Measurements from ENCODE around the gene MRPL24. TPM values are rescaled to one million over a fixed set of nuclear protein-coding genes. Genes with fewer than 3 reads are reported as not detected.

Gene MRPL24
- total RNA-seq, 4 donors from 2014 or later: 22.9 to 55.6 (median 35.9) TPM

- no peak overlapping the region for H3K27ac ChIP-seq
- H3K9me3 ChIP-seq: no peaks in the 10 kb centered on the region
- 90 to 91% methylated on average over 4 of the region's 4 CpGs for WGBS, 2 donors
- H3K4me3 ChIP-seq (replicated peaks in 1 of 3): no peak overlapping the region
- TF ChIP-seq CTCF (IDR thresholded peaks at IDR 0.05) (no peak), POLR2A (IDR thresholded peaks at IDR 0.05) (no peak)
- intact Hi-C loops (cut with DNase I): no loop called here
- no peak for DNase-seq
- peaks cover 14 to 17% of the 10 kb centered on the region in 2 donors for H3K4me1 ChIP-seq
- H3K27me3 ChIP-seq: no peaks in the 10 kb centered on the region
- peaks cover 23 to 28% of the 10 kb centered on the region in 2 donors for H3K36me3 ChIP-seq
These were observed 19.4 kb downstream of the MRPL24 start for GRCh38 chr1:156721535-156721934.

- H3K4me1 ChIP-seq: peaks cover 10 to 13% of the 10 kb centered on the region in 2 donors
- no peak overlapping the region for H3K4me3 ChIP-seq (replicated peaks in 1 of 3)
- WGBS, 2 donors: 57 to 79% methylated on average over 2 of the region's 2 CpGs
- no peak for DNase-seq
- H3K36me3 ChIP-seq: peaks cover 23 to 28% of the 10 kb centered on the region in 2 donors
- TF ChIP-seq CTCF (IDR thresholded peaks at IDR 0.05) (no peak), POLR2A (IDR thresholded peaks at IDR 0.05) (no peak)
- intact Hi-C loops (cut with DNase I): no loop called here
- no peaks in the 10 kb centered on the region for H3K9me3 ChIP-seq
- H3K27ac ChIP-seq: no peak overlapping the region
- no peaks in the 10 kb centered on the region for H3K27me3 ChIP-seq
These were observed 19.8 kb downstream of the MRPL24 start for GRCh38 chr1:156721131-156721530.

GRCh38 chr1:156717351-156717750 lies 23.5 kb downstream of the MRPL24 start:
- no peaks in the 10 kb centered on the region for H3K4me1 ChIP-seq
- WGBS, 2 donors: 94 to 95% methylated on average over 4 of the region's 4 CpGs

GRCh38 chr1:156714830-156715229 lies 26.1 kb downstream of the MRPL24 start:
- Histone ChIP-seq H3K36me3 (no peaks in the 10 kb centered on the region), H3K27me3 (no peaks in the 10 kb centered on the region), H3K4me3 (replicated peaks in 1 of 3) (no peak overlapping the region), H3K9me3 (no peaks in the 10 kb centered on the region), H3K27ac (no peak overlapping the region), H3K4me1 (peaks cover 3 to 4% of the 10 kb centered on the region in 2 donors)
- TF ChIP-seq CTCF (IDR thresholded peaks at IDR 0.05) (no peak), POLR2A (IDR thresholded peaks at IDR 0.05) (no peak)
- WGBS, 2 donors: 82 to 86% methylated on average over 3 of the region's 3 CpGs
- intact Hi-C loops (cut with DNase I): no loop called here
- DNase-seq: no peak

More at GRCh38 chr1:156717351-156717750, 23.5 kb downstream of the MRPL24 start:
- intact Hi-C loops (cut with DNase I): no loop called here
- no peak overlapping the region for H3K27ac ChIP-seq
- peaks cover 3 to 6% of the 10 kb centered on the region in 2 donors for H3K36me3 ChIP-seq
- DNase-seq: no peak
- H3K4me3 ChIP-seq (replicated peaks in 1 of 3): no peak overlapping the region
- H3K27me3 ChIP-seq: no peaks in the 10 kb centered on the region
- H3K9me3 ChIP-seq: no peaks in the 10 kb centered on the region
- TF ChIP-seq POLR2A (IDR thresholded peaks at IDR 0.05) (no peak), CTCF (IDR thresholded peaks at IDR 0.05) (no peak)

- Histone ChIP-seq H3K9me3 (no peaks in the 10 kb centered on the region), H3K4me3 (replicated peaks in 1 of 3) (no peak overlapping the region), H3K27ac (no peak overlapping the region), H3K27me3 (no peaks in the 10 kb centered on the region), H3K4me1 (peaks cover 8 to 13% of the 10 kb centered on the region in 2 donors), H3K36me3 (no peaks in the 10 kb centered on the region)
- WGBS, 2 donors: 77 to 83% methylated on average over 3 of the region's 3 CpGs
- intact Hi-C loops (cut with DNase I): no loop called here
- DNase-seq: no peak
- TF ChIP-seq CTCF (IDR thresholded peaks at IDR 0.05) (no peak), POLR2A (IDR thresholded peaks at IDR 0.05) (no peak)
These were observed 28.3 kb downstream of the MRPL24 start for GRCh38 chr1:156712626-156713025.
